Measurements from ENCODE around the gene BPIFA1. TPM values are rescaled to one million over a fixed set of nuclear protein-coding genes. Genes with fewer than 3 reads are reported as not detected.

Gene BPIFA1
- total RNA-seq, 1 donor from 2014 or later: not detected

DNA sequence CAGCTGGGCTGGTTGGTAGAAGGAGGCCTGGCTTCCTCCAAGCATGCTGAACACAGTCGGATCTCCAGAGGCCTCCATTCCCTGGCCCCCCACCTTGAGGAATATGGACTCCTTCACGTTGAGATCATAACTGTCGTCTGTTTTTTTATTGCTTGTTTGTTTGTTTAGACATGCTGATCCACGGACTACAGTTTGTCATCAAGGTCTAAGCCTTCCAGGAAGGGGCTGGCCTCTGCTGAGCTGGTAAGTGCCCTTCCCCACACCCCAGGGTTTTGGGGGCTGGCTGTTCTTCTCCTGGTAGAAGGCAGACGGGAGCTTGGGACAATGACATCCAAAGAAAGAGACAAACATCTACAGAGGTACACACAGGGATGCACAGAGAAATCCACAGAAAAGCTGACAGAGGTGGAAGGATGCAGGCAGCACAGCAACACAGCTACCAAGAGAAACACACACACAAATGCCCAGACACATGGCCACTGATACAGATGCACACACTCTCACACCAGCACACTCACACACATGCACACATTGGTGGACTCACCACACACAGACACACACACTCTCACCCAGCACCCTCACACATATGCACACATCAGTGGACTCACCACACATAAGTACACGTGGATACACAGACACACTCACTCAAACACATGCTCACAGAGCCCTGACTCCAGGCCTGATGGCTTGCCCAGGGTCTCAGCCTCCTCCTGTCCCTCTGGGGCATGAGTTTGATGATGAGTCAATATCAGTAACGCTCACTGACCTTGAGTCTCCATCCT is 6.7 kb downstream of the BPIFA1 start:
- H3K27ac Mint-ChIP-seq (ENCODE audit: unreplicated experiment): no peak overlapping the region
- DNase-seq (ENCODE audit: low read depth) (no peak), FAIRE-seq (no peak)
- no peaks in the 10 kb centered on the region for H3K4me1 Mint-ChIP-seq (ENCODE audit: low read depth, unreplicated experiment)
- peaks cover 7% of the 10 kb centered on the region for H3K9me3 Mint-ChIP-seq (ENCODE audit: unreplicated experiment)
- Histone ChIP-seq H3K4me1 (ENCODE audit: insufficient read depth, low read length) (no peaks in the 10 kb centered on the region), H3K9me3 (ENCODE audit: insufficient read depth, low read depth, low read length) (no peaks in the 10 kb centered on the region), H3K27me3 (ENCODE audit: insufficient read depth, low read length) (no peaks in the 10 kb centered on the region), H4K20me1 (ENCODE audit: insufficient read depth, low read length) (no peaks in the 10 kb centered on the region), H3K79me2 (ENCODE audit: insufficient read depth, low read length) (no peaks in the 10 kb centered on the region), H3K9ac (ENCODE audit: low read length) (no peak overlapping the region), H3K4me3 (ENCODE audit: insufficient read depth, low read depth, low read length) (no peak overlapping the region), H2AFZ (ENCODE audit: low read depth, low read length) (no peak overlapping the region), H3K4me2 (ENCODE audit: low read length) (no peak overlapping the region), H3K36me3 (ENCODE audit: insufficient read depth, low read length) (no peaks in the 10 kb centered on the region), H3K27ac (ENCODE audit: low read depth, low read length) (no peak overlapping the region)
- H3K4me3 Mint-ChIP-seq (ENCODE audit: unreplicated experiment): no peak overlapping the region
- H3K36me3 Mint-ChIP-seq (ENCODE audit: low read depth, unreplicated experiment): peaks cover 1% of the 10 kb centered on the region
- peaks cover 60% of the 10 kb centered on the region for H3K27me3 Mint-ChIP-seq (ENCODE audit: low read depth, unreplicated experiment)
- TF ChIP-seq, protein P1, sequence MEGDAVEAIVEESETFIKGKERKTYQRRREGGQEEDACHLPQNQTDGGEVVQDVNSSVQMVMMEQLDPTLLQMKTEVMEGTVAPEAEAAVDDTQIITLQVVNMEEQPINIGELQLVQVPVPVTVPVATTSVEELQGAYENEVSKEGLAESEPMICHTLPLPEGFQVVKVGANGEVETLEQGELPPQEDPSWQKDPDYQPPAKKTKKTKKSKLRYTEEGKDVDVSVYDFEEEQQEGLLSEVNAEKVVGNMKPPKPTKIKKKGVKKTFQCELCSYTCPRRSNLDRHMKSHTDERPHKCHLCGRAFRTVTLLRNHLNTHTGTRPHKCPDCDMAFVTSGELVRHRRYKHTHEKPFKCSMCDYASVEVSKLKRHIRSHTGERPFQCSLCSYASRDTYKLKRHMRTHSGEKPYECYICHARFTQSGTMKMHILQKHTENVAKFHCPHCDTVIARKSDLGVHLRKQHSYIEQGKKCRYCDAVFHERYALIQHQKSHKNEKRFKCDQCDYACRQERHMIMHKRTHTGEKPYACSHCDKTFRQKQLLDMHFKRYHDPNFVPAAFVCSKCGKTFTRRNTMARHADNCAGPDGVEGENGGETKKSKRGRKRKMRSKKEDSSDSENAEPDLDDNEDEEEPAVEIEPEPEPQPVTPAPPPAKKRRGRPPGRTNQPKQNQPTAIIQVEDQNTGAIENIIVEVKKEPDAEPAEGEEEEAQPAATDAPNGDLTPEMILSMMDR (IDR thresholded peaks at IDR 0.05; ENCODE audit: insufficient read depth, low read depth, low read length): no peak
- no peak for TF ChIP-seq EZH2 (IDR thresholded peaks at IDR 0.05; ENCODE audit: insufficient read depth, low read length)

DNA sequence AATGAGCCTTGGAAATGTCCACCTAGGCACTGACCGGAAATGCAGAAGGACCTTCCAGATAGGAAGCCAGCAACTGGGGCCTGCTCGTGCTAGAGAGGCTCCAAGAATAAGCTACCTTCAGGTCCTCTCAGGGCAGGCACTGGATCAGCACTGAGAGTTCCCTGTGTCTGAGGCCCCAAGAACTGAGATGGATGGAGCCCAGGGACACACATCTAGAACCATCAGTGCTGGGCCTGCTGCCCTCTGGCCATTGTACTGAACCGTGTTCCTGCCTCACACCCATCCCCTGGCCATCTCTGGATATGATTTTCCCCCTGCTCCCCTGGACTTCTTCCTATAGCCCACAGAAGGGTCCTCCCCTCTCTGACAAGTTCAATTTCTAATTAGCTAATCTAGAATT is 10.3 kb downstream of the BPIFA1 start:
- H3K27me3 Mint-ChIP-seq (ENCODE audit: low read depth, unreplicated experiment): peaks cover 55% of the 10 kb centered on the region
- H3K9me3 ChIP-seq (ENCODE audit: insufficient read depth, low read depth, low read length): no peaks in the 10 kb centered on the region

More for the DNA sequence above, 10.3 kb downstream of the BPIFA1 start:
- no peaks in the 10 kb centered on the region for H3K36me3 Mint-ChIP-seq (ENCODE audit: low read depth, unreplicated experiment)
- H3K27ac Mint-ChIP-seq (ENCODE audit: unreplicated experiment): no peak overlapping the region
- Histone ChIP-seq H4K20me1 (ENCODE audit: insufficient read depth, low read length) (no peaks in the 10 kb centered on the region), H3K4me1 (ENCODE audit: insufficient read depth, low read length) (no peaks in the 10 kb centered on the region), H3K27ac (ENCODE audit: low read depth, low read length) (no peak overlapping the region), H3K4me2 (ENCODE audit: low read length) (no peak overlapping the region), H3K27me3 (ENCODE audit: insufficient read depth, low read length) (no peaks in the 10 kb centered on the region), H3K9ac (ENCODE audit: low read length) (no peak overlapping the region), H2AFZ (ENCODE audit: low read depth, low read length) (no peak overlapping the region), H3K79me2 (ENCODE audit: insufficient read depth, low read length) (no peaks in the 10 kb centered on the region), H3K36me3 (ENCODE audit: insufficient read depth, low read length) (no peaks in the 10 kb centered on the region), H3K4me3 (ENCODE audit: insufficient read depth, low read depth, low read length) (no peak overlapping the region)
- DNase-seq (ENCODE audit: low read depth): no peak
- peaks cover 1% of the 10 kb centered on the region for H3K9me3 Mint-ChIP-seq (ENCODE audit: unreplicated experiment)
- H3K4me3 Mint-ChIP-seq (ENCODE audit: unreplicated experiment): no peak overlapping the region
- TF ChIP-seq, protein P1 (IDR thresholded peaks at IDR 0.05; ENCODE audit: insufficient read depth, low read depth, low read length): no peak
- TF ChIP-seq EZH2 (IDR thresholded peaks at IDR 0.05; ENCODE audit: insufficient read depth, low read length): no peak
- FAIRE-seq: no peak
- H3K4me1 Mint-ChIP-seq (ENCODE audit: low read depth, unreplicated experiment): no peaks in the 10 kb centered on the region

All from astrocyte (in vitro differentiated cells and primary cell).